Subcutaneous abdominal adipose tissue (tissue), 5 donors: ENCODE measurements around the gene KDM5A.
"Not testable (repeated sequence)": the region's sequence is repeated elsewhere in the genome, so short reads cannot be mapped to it uniquely, and the experiment has no call there.

ENCODE experiments used
- H3K27ac ChIP-seq: one replicate; pipeline ENCODE4 v1.7.0; 2013; ENCODE audit warnings: low read depth, mild to moderate bottlenecking, inconsistent platforms, low read length, moderate library complexity
- H3K27me3 ChIP-seq, 5 donors: one replicate each; pipeline ENCODE4 v1.7.0; 2013; ENCODE audit warnings: low read length in 5 of 5, inconsistent platforms in 1 of 5; ENCODE audit not compliant: control insufficient read depth in 5 of 5, insufficient read depth in 4 of 5
- H3K36me3 ChIP-seq, 5 donors: one replicate each; pipeline ENCODE4 v1.7.0; 2013; ENCODE audit warnings: low read length in 5 of 5; ENCODE audit not compliant: control insufficient read depth in 5 of 5, insufficient read depth in 5 of 5
- H3K4me1 ChIP-seq, 5 donors: one replicate each; pipeline ENCODE4 v1.7.0; 2013; ENCODE audit warnings: low read length in 5 of 5, mild to moderate bottlenecking in 3 of 5, moderate library complexity in 1 of 5; ENCODE audit not compliant: control insufficient read depth in 5 of 5, insufficient read depth in 5 of 5
- H3K4me3 ChIP-seq, 5 donors: one replicate each; pipeline ENCODE4 v1.7.0; 2013; ENCODE audit warnings: low read length in 5 of 5, low read depth in 1 of 5
- H3K9ac ChIP-seq, 5 donors: one replicate each; pipeline ENCODE4 v1.7.0; 2013; ENCODE audit warnings: low read length in 5 of 5, mild to moderate bottlenecking in 4 of 5, moderate library complexity in 3 of 5
- H3K9me3 ChIP-seq, 5 donors: one replicate each; pipeline ENCODE4 v1.7.0; 2013; ENCODE audit warnings: low read length in 5 of 5; ENCODE audit not compliant: control insufficient read depth in 5 of 5
- donor health status: healthy.
- donor health status: healthy.
- donor health status: healthy.
- donor health status: healthy.
- donor health status: healthy.

KDM5A gene

GRCh38 chr12:235967-236366 is 153.2 kb downstream of the KDM5A start:
- not testable (repeated sequence) for H3K4me3 ChIP-seq, H3K36me3 ChIP-seq, H3K4me1 ChIP-seq, H3K27ac ChIP-seq, H3K9ac ChIP-seq, H3K27me3 ChIP-seq
- peaks cover 0 to 13% (median 12%) of the 10 kb centered on the region in 5 donors for H3K9me3 ChIP-seq

- Histone ChIP-seq H3K27me3 (peaks cover 0 to 8% (median 0%) of the 10 kb centered on the region in 5 donors), H3K4me3 (peak overlapping the region in 1 of 5 donors; percentile 11), H3K27ac (no peak overlapping the region), H3K9me3 (peaks cover 0 to 13% (median 12%) of the 10 kb centered on the region in 5 donors), H3K4me1 (peaks cover 0 to 4% (median 0%) of the 10 kb centered on the region in 5 donors), H3K36me3 (no peaks in the 10 kb centered on the region), H3K9ac (no peak overlapping the region)
Measured at GRCh38 chr12:234891-235415, 154.2 kb downstream of the KDM5A start.

- Histone ChIP-seq H3K9me3 (peaks cover 0 to 13% (median 12%) of the 10 kb centered on the region in 5 donors), H3K4me3 (no peak overlapping the region), H3K9ac (no peak overlapping the region), H3K27me3 (peaks cover 0 to 12% (median 0%) of the 10 kb centered on the region in 5 donors), H3K27ac (no peak overlapping the region), H3K4me1 (peaks cover 0 to 4% (median 0%) of the 10 kb centered on the region in 5 donors), H3K36me3 (no peaks in the 10 kb centered on the region)
Measured at GRCh38 chr12:234019-234418, 155.1 kb downstream of the KDM5A start.

- Histone ChIP-seq H3K4me3 (no peak overlapping the region), H3K27ac (no peak overlapping the region)
Measured at GRCh38 chr12:233615-233968, 155.5 kb downstream of the KDM5A start.

GRCh38 chr12:232731-233614 is 156.1 kb downstream of the KDM5A start:
- Histone ChIP-seq H3K9ac (no peak overlapping the region), H3K27me3 (peaks cover 0 to 15% (median under 1%) of the 10 kb centered on the region in 5 donors), H3K9me3 (peaks cover 0 to 13% (median 12%) of the 10 kb centered on the region in 5 donors), H3K4me1 (peaks cover 0 to 4% (median 0%) of the 10 kb centered on the region in 5 donors), H3K36me3 (no peaks in the 10 kb centered on the region), H3K4me3 (no peak overlapping the region), H3K27ac (no peak overlapping the region)

More at GRCh38 chr12:233615-233968, 155.5 kb downstream of the KDM5A start:
- Histone ChIP-seq H3K9ac (no peak overlapping the region), H3K4me1 (peaks cover 0 to 4% (median 0%) of the 10 kb centered on the region in 5 donors), H3K36me3 (no peaks in the 10 kb centered on the region), H3K9me3 (peaks cover 0 to 13% (median 12%) of the 10 kb centered on the region in 5 donors), H3K27me3 (peaks cover 0 to 15% (median 0%) of the 10 kb centered on the region in 5 donors)

GRCh38 chr12:230925-231671 is 158.0 kb downstream of the KDM5A start:
- Histone ChIP-seq H3K4me3 (no peak overlapping the region), H3K9me3 (peaks cover 0 to 7% (median 5%) of the 10 kb centered on the region in 5 donors), H3K27ac (no peak overlapping the region), H3K9ac (no peak overlapping the region), H3K27me3 (peaks cover 4 to 20% (median 7%) of the 10 kb centered on the region in 5 donors), H3K36me3 (no peaks in the 10 kb centered on the region), H3K4me1 (peaks cover 0 to 4% (median 0%) of the 10 kb centered on the region in 5 donors)
